AG04450 (cell line): ENCODE data around the gene HIVEP3. TPM values are rescaled to one million over a fixed set of nuclear protein-coding genes. Genes with fewer than 3 reads are reported as not detected.

Experiments used
- CTCF ChIA-PET: fragments of 300-600, 350-600 bp; formaldehyde crosslinking; extraction: SDS; loops from one replicate; lab custom pipeline; 2022; ENCODE audit warnings: antibody characterized with exemption, inconsistent platforms; lab: Charles Lee
- POLR2A ChIA-PET: fragments of 350-600 bp; formaldehyde crosslinking; extraction: SDS; loops from one replicate; lab custom pipeline; 2021; ENCODE audit warnings: antibody characterized with exemption, inconsistent platforms; lab: Yijun Ruan, JAX
- DNase-seq: peaks from one replicate; pipeline ENCODE4 v3.0.0-alpha.2; 2011; ENCODE audit warnings: low read depth, low spot score
- H3K27ac ChIP-seq: one replicate; pipeline ENCODE4 v1.5.1; 2012; ENCODE audit warnings: low read depth, low read length, control low read depth
- H3K27me3 ChIP-seq: one replicate; pipeline ENCODE4 v1.6.0; 2012; ENCODE audit warnings: low read length; ENCODE audit not compliant: control insufficient read depth, insufficient read depth
- H3K4me3 ChIP-seq: 2 replicates; pipeline ENCODE4 v1.5.1; 2011; ENCODE audit warnings: mild to moderate bottlenecking, low read depth, low read length, control low read depth
- H3K9me3 ChIP-seq: 2 replicates; pipeline ENCODE4 v1.5.1; 2012; ENCODE audit warnings: low read length; ENCODE audit not compliant: control insufficient read depth, insufficient read depth
- polyA plus RNA-seq: library from polyadenylated mRNA; depleted of rRNA; stranded (reverse); fragments of >200 nt; gene quantifications from 2 replicates; pipeline ENCODE4 v1.2.3, GENCODE V29; 2011
- TF ChIP-seq, protein P1 (sequence below): IDR thresholded peaks from 2 replicates; pipeline ENCODE4 v1.5.1; 2011; ENCODE audit warnings: low read depth, low read length, control low read depth, inconsistent platforms

The HIVEP3 gene
- polyA plus RNA-seq, 1 experiment, result 4.8 TPM

DNA sequence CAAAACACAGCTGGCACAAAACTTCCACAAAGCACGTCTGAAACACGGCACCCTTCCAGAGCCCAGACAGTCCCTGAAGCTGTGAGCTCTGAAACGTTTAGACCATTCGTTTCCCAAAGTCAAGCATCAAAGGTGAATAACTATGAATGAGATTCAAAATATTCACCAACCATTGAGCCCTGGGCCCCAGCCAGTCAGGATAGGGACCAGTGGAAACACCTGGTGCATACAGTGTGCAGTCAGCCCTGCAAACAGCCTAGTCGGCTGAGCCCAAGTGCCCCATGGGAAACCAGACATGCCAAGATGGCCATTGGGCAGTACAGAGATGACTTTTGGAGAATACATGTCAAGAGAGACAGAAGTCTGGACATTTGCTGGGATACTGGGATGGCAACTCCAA is 343.9 kb downstream of the HIVEP3 start:
- ChIA-PET CTCF (interaction anchor here (0.6 to 5.0 kb wide), 19 partner anchors 8 to 599 kb away, joined by 3 to 33 read pairs (median 4); partner anchors contain the start of gene HIVEP3), POLR2A (no interaction called here)
- Histone ChIP-seq H3K9me3 (no peaks in the 10 kb centered on the region), H3K27me3 (no peaks in the 10 kb centered on the region), H3K27ac (no peak overlapping the region), H3K4me3 (no peak overlapping the region)
- no peak for DNase-seq
- TF ChIP-seq, protein P1, sequence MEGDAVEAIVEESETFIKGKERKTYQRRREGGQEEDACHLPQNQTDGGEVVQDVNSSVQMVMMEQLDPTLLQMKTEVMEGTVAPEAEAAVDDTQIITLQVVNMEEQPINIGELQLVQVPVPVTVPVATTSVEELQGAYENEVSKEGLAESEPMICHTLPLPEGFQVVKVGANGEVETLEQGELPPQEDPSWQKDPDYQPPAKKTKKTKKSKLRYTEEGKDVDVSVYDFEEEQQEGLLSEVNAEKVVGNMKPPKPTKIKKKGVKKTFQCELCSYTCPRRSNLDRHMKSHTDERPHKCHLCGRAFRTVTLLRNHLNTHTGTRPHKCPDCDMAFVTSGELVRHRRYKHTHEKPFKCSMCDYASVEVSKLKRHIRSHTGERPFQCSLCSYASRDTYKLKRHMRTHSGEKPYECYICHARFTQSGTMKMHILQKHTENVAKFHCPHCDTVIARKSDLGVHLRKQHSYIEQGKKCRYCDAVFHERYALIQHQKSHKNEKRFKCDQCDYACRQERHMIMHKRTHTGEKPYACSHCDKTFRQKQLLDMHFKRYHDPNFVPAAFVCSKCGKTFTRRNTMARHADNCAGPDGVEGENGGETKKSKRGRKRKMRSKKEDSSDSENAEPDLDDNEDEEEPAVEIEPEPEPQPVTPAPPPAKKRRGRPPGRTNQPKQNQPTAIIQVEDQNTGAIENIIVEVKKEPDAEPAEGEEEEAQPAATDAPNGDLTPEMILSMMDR, result no peak

DNA sequence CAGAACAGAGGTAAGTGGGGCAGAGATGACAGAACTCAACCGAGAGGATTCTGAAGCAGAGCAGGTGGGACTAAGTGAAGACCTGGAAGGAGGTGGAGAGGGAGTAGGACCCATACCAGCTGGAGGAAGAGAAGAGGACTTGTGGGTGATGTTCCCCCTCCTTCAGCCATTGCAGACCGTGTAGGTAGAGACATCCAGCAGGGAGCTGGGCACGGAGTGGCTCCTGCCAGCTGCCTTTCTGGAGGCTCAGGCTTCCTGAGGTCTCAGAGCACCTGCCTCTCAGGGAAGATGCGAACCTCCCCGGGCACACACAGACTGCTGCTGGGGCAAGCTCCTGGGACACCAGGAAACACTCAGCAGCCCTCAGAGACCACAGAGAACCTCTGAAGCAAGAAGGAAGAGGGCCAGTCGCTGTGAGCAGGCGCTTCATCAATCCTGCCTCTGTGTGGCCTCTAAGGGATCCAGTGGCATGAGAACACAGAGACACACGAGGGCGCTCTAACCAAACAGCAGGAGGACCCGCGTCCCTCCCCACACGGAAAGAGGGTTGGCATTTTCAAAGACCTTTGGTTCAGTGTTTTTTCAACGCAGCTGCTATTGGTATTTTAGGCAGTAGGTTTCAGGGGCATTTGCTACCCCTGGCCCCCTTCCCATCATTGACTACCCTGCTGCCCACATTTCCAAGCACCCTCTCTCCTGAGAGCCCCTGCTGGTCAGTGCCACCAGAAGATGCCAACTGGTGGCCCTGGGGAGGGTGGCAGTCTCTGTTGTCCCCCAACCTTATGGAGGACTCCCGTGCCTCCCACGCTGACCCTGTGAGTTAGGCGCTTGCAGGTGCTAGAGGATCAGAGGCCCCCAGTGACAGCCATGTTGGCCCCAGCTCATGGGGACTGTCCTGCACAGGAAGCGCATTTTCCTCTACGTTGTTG is 344.7 kb downstream of the HIVEP3 start:
- peak; percentile 63 for DNase-seq
- H3K4me3 ChIP-seq, result no peak overlapping the region
- H3K9me3 ChIP-seq, result no peaks in the 10 kb centered on the region
- no peaks in the 10 kb centered on the region for H3K27me3 ChIP-seq
- CTCF ChIA-PET, result interaction anchor here (0.6 to 5.0 kb wide), 35 partner anchors 9 to 600 kb away, joined by 3 to 33 read pairs (median 4); partner anchors contain the start of gene HIVEP3
- TF ChIP-seq, protein P1, result peak; percentile 96
- no peak overlapping the region for H3K27ac ChIP-seq
- POLR2A ChIA-PET, result interaction anchor here (0.6 kb wide), 1 partner anchor 54 kb away, joined by 3 read pairs; no protein-coding TSS in a partner anchor

DNA sequence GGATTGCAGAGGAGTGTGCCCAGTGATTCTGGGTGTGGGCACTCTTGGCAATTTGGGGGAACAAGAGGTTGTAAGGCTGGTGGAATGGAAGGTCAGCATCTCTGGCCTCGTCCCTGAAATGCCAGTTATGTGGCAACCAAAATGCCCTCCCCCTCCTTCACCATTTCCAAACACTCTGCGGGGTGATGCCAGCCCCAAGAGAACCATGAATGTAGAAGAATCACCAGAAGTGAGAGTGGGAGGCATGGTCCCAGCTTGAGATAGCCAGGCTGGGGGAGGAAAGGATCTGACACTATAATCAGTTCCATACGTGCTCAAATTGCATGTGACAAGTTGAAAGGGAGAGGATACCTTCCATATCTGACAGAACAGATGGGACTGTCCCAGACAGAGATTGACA is 345.5 kb downstream of the HIVEP3 start:
- ChIA-PET POLR2A (interaction anchor here (0.6 kb wide), 1 partner anchor 53 kb away, joined by 3 read pairs; no protein-coding TSS in a partner anchor), CTCF (interaction anchor here (0.7 to 5.0 kb wide), 22 partner anchors 10 to 601 kb away, joined by 3 to 33 read pairs (median 4); partner anchors contain the start of gene HIVEP3)
- TF ChIP-seq, protein P1, result no peak
- Histone ChIP-seq H3K4me3 (no peak overlapping the region), H3K9me3 (no peaks in the 10 kb centered on the region), H3K27ac (no peak overlapping the region), H3K27me3 (no peaks in the 10 kb centered on the region)
- no peak for DNase-seq

DNA sequence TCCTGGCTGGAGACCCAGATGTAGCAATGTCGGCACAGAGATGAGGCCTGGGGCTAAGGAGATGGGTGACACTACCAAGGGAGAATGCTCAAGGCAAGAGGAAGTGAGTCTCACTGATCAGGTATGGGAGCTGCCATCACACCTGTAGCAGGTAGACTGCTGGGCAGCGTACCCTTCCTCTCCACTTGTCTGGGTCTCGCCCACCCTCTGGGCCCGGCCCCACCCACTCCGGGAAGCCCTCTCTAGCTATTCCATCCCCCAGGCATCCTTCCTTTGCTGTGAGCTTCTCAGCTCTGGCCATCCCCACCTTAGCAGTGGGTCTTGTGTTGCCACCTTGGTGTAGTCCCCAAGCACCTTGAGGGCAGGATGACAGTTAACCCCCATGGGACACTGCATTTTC is 346.5 kb downstream of the HIVEP3 start:
- no peak for DNase-seq
- H3K27ac ChIP-seq, result no peak overlapping the region
- H3K9me3 ChIP-seq, result no peaks in the 10 kb centered on the region
- no peak overlapping the region for H3K4me3 ChIP-seq
- CTCF ChIA-PET, result interaction anchor here (0.6 to 1.9 kb wide), 3 partner anchors 226 to 464 kb away, joined by 3 to 10 read pairs (median 6); no protein-coding TSS in a partner anchor
- no peaks in the 10 kb centered on the region for H3K27me3 ChIP-seq
- TF ChIP-seq, protein P1, result no peak
- POLR2A ChIA-PET, result no interaction called here

DNA sequence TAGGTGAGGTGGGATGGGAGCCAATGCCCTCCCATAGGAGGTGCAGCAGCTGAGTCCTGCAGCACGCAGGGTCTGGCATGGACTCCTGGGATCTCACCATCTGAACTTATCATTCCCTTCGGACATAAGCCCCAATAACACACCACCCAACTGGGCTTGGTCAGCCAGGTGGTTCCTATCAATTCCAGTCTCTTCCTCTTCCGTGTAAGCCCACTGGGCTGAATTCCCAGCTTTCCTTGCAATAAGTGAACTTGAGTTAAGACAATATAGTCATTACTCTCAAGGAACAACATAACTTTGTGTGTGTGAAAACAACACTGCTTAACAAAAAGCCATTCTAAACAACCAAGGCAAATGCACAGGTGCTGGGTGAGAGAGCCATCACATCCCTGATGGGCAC is 347.7 kb downstream of the HIVEP3 start:
- POLR2A ChIA-PET, result no interaction called here
- TF ChIP-seq, protein P1, result no peak
- no peak overlapping the region for H3K4me3 ChIP-seq
- H3K9me3 ChIP-seq, result no peaks in the 10 kb centered on the region
- CTCF ChIA-PET, result no interaction called here
- no peaks in the 10 kb centered on the region for H3K27me3 ChIP-seq
- no peak for DNase-seq
- H3K27ac ChIP-seq, result no peak overlapping the region
